NCI-H1694 treated with DMSO at 0.1 percent for 48 hours (cell line): ENCODE data around the gene SLC66A1.

Experiments used
- DNase-seq: peaks from one replicate; lab custom pipeline; 2025; lab: John Stamatoyannopoulos, UW

The SLC66A1 gene

DNA sequence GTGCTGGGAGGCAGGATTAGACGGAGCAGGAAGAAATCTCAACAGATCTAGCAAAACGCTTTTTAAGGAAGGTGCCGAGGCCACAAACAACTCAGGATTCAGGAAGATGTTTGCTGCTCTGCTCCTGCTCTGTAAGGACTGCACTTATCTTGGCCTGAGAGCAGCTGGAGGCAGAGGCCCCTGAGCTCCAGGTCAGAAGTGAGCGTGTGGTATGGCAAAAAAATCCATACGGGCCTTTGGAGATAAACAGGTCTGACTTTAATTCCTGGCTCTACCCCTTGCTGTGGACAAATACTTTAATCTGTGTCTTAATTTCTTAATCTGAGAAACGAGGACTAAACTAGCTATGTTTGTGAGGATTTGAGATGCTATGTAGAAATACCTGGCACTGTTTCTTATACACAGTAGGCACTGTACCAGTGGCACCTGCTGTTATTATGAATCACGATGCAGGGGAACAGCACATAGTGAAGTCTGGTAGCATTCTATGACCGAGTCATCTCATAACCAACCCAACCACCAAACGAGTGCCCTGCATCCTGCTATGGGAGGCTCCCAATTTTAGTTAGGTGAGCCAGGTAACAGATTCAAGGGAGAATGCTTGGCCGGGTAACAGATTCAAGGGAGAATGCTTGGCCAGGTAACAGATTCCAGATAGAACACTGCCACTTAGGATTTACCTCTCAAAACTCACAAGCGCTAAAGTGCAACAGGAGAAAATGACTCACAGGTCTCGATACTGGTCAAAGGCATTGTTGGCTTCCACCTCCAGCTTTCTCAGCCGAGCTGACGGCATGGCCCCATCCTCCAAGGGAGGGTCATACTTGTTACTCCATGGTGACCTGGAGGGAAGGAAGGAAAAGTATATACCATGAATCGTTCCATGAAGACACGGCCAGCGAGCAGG lies 65.9 kb downstream of the SLC66A1 start:
- no peak for DNase-seq
